Measurements from ENCODE around the gene SYP.

- no peak for TF ChIP-seq POLR2A (IDR thresholded peaks at IDR 0.05)
- TF ChIP-seq, protein P1, sequence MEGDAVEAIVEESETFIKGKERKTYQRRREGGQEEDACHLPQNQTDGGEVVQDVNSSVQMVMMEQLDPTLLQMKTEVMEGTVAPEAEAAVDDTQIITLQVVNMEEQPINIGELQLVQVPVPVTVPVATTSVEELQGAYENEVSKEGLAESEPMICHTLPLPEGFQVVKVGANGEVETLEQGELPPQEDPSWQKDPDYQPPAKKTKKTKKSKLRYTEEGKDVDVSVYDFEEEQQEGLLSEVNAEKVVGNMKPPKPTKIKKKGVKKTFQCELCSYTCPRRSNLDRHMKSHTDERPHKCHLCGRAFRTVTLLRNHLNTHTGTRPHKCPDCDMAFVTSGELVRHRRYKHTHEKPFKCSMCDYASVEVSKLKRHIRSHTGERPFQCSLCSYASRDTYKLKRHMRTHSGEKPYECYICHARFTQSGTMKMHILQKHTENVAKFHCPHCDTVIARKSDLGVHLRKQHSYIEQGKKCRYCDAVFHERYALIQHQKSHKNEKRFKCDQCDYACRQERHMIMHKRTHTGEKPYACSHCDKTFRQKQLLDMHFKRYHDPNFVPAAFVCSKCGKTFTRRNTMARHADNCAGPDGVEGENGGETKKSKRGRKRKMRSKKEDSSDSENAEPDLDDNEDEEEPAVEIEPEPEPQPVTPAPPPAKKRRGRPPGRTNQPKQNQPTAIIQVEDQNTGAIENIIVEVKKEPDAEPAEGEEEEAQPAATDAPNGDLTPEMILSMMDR (IDR thresholded peaks at IDR 0.05) = no peak
These were observed 12.5 kb downstream of the SYP start for GRCh38 chrX:49187526-49187925.

Data from testis (tissue), 2 donors.